ENCODE measurements around the gene SMG6. TPM values are rescaled to one million over a fixed set of nuclear protein-coding genes. Genes with fewer than 3 reads are reported as not detected.
A peak's percentile ranks its signal among the peaks of the same experiment; 100 is the strongest.

Gene SMG6
- total RNA-seq, 3 donors from 2014 or later: 24.9 to 29.3 (median 29.0) TPM

DNA sequence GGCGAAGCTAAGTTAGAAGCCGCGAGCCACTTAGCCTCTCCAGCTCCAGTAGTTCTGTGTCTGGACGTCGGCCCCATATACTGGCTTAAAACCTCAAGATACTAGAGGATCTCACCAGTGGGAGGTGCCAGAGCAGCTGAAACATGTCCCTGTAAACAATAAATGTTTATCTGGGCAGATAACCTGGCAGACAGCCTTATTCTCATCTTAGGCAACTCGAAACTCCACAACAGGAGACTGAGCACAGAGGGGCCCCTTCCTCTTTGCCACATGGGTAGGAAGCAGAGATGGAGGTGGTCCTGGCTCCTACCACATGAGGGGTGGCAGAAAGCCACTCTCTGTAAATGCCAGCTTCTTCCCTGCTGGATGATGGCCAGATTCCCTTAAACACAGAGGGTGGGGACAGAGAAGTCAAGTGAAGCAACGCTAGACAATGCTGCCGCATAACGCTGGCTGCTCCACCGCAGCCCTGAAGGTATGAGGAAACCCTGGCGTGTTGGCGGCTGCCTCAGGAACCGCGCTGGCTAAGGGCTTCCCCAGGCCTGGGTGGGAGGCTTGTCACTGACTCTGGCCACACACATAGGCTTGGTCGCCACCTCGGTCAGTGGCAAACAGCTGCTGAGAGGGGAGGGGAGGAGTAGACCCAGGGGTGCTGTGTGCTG is 180.8 kb downstream of the SMG6 start:
- Histone ChIP-seq H3K4me3 (peak overlapping the region in 2 of 3 donors; percentile 3 to 43), H3K9me3 (no peaks in the 10 kb centered on the region), H3K36me3 (no peaks in the 10 kb centered on the region), H3K4me1 (peaks cover 6 to 18% of the 10 kb centered on the region in 2 donors), H3K27ac (peak overlapping the region; percentile 73 to 87), H3K27me3 (no peaks in the 10 kb centered on the region)
- TF ChIP-seq POLR2AphosphoS5 (IDR thresholded peaks at IDR 0.05) (peak in 2 of 3 donors; percentile 22 to 56), POLR2A (IDR thresholded peaks at IDR 0.05) (no peak)
- peak; percentile 62 to 63 for DNase-seq (ENCODE audit: low spot score in 2 of 2)
- intact Hi-C loops (cut with DNase I; ENCODE audit: low total_unique reads): no loop called here

DNA sequence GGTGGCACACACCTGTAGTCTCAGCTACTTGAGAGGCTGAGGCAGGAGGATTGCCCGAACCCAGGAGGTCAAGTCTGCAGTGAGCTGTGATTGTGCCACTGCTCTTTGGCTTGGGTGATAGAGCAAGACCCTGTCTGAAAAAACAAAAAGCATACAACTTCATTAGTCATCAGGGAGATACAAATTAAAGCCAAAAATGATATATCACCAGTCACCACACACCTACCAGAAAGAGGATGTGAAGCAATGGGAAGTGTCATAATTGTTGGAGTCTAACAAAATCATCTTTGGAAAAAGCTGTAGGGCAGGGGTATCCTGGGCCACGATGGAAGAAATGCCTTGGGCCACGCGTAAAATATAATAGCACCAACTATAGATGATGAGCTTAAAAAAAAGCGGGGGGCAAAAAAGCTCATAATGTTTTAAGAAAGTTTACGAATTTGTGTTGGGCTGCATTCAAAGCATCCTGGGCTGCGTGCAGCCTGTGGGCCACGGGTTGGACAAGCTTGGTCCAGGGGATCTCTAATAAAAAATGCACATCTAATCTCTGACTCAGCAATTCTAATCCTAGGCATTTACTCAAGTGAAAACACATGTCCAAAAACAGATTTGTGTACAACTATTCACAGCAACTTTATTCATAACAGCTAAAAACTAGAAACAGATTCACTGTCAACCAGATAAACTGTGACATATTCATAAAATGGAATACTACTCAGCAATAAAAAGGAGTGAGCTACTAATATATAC is 182.8 kb downstream of the SMG6 start:
- H3K9me3 ChIP-seq: no peaks in the 10 kb centered on the region
- no peak overlapping the region for H3K4me3 ChIP-seq
- intact Hi-C loops (cut with DNase I; ENCODE audit: low total_unique reads): no loop called here
- H3K36me3 ChIP-seq: no peaks in the 10 kb centered on the region
- H3K27ac ChIP-seq: no peak overlapping the region
- no peak for DNase-seq (ENCODE audit: low spot score in 2 of 2)
- TF ChIP-seq POLR2A (IDR thresholded peaks at IDR 0.05) (no peak), POLR2AphosphoS5 (IDR thresholded peaks at IDR 0.05) (no peak)
- TF ChIP-seq, protein P1, sequence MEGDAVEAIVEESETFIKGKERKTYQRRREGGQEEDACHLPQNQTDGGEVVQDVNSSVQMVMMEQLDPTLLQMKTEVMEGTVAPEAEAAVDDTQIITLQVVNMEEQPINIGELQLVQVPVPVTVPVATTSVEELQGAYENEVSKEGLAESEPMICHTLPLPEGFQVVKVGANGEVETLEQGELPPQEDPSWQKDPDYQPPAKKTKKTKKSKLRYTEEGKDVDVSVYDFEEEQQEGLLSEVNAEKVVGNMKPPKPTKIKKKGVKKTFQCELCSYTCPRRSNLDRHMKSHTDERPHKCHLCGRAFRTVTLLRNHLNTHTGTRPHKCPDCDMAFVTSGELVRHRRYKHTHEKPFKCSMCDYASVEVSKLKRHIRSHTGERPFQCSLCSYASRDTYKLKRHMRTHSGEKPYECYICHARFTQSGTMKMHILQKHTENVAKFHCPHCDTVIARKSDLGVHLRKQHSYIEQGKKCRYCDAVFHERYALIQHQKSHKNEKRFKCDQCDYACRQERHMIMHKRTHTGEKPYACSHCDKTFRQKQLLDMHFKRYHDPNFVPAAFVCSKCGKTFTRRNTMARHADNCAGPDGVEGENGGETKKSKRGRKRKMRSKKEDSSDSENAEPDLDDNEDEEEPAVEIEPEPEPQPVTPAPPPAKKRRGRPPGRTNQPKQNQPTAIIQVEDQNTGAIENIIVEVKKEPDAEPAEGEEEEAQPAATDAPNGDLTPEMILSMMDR (IDR thresholded peaks at IDR 0.05): no peak
- peaks cover 6 to 18% of the 10 kb centered on the region in 2 donors for H3K4me1 ChIP-seq
- no peaks in the 10 kb centered on the region for H3K27me3 ChIP-seq

DNA sequence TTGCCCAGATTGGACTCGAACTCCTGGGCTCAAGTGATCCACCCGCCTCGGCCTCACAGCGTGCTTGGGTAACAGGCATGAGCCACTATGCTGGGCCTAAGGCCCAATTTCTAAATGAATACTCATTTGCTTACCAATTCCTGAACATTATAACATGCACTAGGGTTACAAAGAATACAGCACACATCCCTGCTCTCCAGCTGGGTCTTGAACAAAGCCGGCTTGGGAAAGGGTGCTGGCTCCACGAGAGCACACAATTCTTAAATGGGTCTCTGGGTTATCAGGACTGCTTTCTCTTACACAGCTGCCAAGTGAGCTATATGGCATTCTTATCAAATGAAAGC is 190.3 kb downstream of the SMG6 start:
- Histone ChIP-seq H3K27me3 (no peaks in the 10 kb centered on the region), H3K4me3 (no peak overlapping the region), H3K9me3 (no peaks in the 10 kb centered on the region), H3K36me3 (no peaks in the 10 kb centered on the region), H3K27ac (no peak overlapping the region), H3K4me1 (no peaks in the 10 kb centered on the region)
- intact Hi-C loops (cut with DNase I; ENCODE audit: low total_unique reads): no loop called here
- TF ChIP-seq, protein P1 (IDR thresholded peaks at IDR 0.05): no peak
- TF ChIP-seq POLR2AphosphoS5 (IDR thresholded peaks at IDR 0.05) (no peak), POLR2A (IDR thresholded peaks at IDR 0.05) (no peak)
- DNase-seq (ENCODE audit: low spot score in 2 of 2): no peak

DNA sequence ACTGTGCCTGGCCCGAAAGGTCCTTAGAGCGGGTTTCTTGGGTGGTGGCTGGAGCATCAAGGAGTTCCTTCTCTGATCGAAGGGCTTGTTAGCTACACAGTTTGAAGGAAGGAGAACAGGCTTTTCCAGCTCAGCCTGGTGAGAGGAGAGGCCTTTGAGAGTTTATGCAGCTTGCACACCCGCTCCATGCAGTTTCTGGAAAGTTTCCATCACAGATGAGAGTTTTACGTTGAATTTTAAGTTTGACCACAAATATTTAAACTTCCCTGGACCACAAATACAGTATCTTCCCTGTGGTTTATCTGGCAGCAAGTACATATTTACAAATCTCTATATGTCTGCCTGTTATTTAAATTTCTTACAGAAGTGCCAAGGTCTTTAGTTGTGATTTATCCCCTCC is 191.9 kb downstream of the SMG6 start:
- Histone ChIP-seq H3K4me3 (no peak overlapping the region), H3K36me3 (no peaks in the 10 kb centered on the region), H3K4me1 (no peaks in the 10 kb centered on the region), H3K27ac (peak overlapping the region; percentile 33 to 38), H3K27me3 (no peaks in the 10 kb centered on the region), H3K9me3 (no peaks in the 10 kb centered on the region)
- intact Hi-C loops (cut with DNase I; ENCODE audit: low total_unique reads): no loop called here
- peak in 1 of 2 donors; percentile 29 for DNase-seq (ENCODE audit: low spot score in 2 of 2)
- TF ChIP-seq POLR2A (IDR thresholded peaks at IDR 0.05) (no peak), POLR2AphosphoS5 (IDR thresholded peaks at IDR 0.05) (no peak)
- TF ChIP-seq, protein P1 (IDR thresholded peaks at IDR 0.05): no peak

DNA sequence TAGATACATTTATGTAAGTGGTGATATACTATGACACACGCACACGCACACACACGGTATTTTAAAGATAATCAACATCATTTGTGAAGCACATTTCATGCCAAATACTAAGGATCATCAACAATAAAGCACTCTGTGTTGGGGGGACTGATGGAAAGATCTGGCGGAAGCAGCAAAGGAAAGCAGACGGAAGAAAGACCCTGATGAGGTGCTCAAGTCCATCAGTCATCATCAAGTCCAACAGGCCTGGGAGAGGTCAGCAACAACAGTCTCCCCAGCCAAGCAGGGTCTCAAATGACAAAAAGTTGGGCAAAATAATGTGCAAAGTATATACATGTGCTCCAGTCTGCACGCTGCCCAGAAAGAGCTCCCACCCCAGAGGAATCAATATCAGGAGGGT is 193.1 kb downstream of the SMG6 start:
- Histone ChIP-seq H3K4me1 (no peaks in the 10 kb centered on the region), H3K27me3 (no peaks in the 10 kb centered on the region), H3K4me3 (no peak overlapping the region), H3K36me3 (no peaks in the 10 kb centered on the region), H3K27ac (peak overlapping the region in 1 of 2 donors; percentile 33), H3K9me3 (no peaks in the 10 kb centered on the region)
- TF ChIP-seq, protein P1 (IDR thresholded peaks at IDR 0.05): no peak
- no peak for TF ChIP-seq POLR2AphosphoS5 (IDR thresholded peaks at IDR 0.05)
- intact Hi-C loops (cut with DNase I; ENCODE audit: low total_unique reads): no loop called here
- DNase-seq (ENCODE audit: low spot score in 2 of 2): no peak
